ENCODE data around the gene MICU2.

The MICU2 gene

GRCh38 chr13:21529146-21529893 lies 74.7 kb downstream of the MICU2 start:
- H3K9me3 ChIP-seq (ENCODE audit: low read length), result no peaks in the 10 kb centered on the region
- no peak overlapping the region for H3K4me3 ChIP-seq (ENCODE audit: low read depth, low read length, poor library complexity, severe bottlenecking)
- no peak overlapping the region for H3K4me2 ChIP-seq (ENCODE audit: low read length)
- H3F3A ChIP-seq (ENCODE audit: insufficient read depth, low read length), result no peaks in the 10 kb centered on the region
- H3K9me2 ChIP-seq (ENCODE audit: low read depth, low read length), result no peaks in the 10 kb centered on the region
- H3K36me3 ChIP-seq (ENCODE audit: insufficient read depth, low read length), result peaks cover 10% of the 10 kb centered on the region; the same call in 1 of the 2 replicates
- no peaks in the 10 kb centered on the region for H3K27me3 ChIP-seq (ENCODE audit: insufficient read depth, low read length)
- H3K79me2 ChIP-seq (ENCODE audit: insufficient read depth, low read length), result no peaks in the 10 kb centered on the region
- TF ChIP-seq EZH2 (IDR thresholded peaks at IDR 0.05; ENCODE audit: borderline replicate concordance, low read length) (no peak), CTCF (IDR thresholded peaks at IDR 0.05; ENCODE audit: low read length) (no peak)
- H2AFZ ChIP-seq (ENCODE audit: low read length), result no peak overlapping the region
- no peaks in the 10 kb centered on the region for H3K4me1 ChIP-seq (ENCODE audit: insufficient read depth, low read length, severe bottlenecking)
- H3K9ac ChIP-seq (ENCODE audit: low read length), result no peak overlapping the region
- H3K27ac ChIP-seq (ENCODE audit: low read depth, low read length, poor library complexity, severe bottlenecking), result no peak overlapping the region
- no peaks in the 10 kb centered on the region for H4K20me1 ChIP-seq (ENCODE audit: insufficient read depth, low read length)

DNA sequence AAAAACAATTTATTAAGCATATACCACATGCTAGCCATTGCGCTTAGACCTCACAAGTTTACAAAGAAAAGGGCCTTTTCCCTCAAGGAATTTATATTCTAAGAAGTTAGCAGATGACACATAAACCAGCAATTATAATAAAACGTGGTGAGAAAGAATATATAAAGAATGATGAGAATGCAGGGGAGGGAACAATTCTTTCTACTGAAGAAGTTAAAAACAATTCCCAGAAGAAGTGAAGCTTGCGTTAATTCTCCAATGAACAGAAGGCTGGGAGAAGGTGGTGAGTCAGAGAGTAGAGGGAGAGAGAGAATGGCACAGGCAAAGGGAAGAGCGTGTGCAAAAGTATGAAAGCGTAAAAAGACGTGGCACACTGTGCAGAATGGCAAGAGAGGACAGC lies 75.4 kb downstream of the MICU2 start:
- Histone ChIP-seq H3K4me3 (ENCODE audit: low read depth, low read length, poor library complexity, severe bottlenecking) (no peak overlapping the region), H3K27ac (ENCODE audit: low read depth, low read length, poor library complexity, severe bottlenecking) (no peak overlapping the region), H3K36me3 (ENCODE audit: insufficient read depth, low read length) (peaks cover 10% of the 10 kb centered on the region; the same call in 1 of the 2 replicates), H2AFZ (ENCODE audit: low read length) (no peak overlapping the region), H3K9me3 (ENCODE audit: low read length) (no peaks in the 10 kb centered on the region), H3K9me2 (ENCODE audit: low read depth, low read length) (no peaks in the 10 kb centered on the region), H3F3A (ENCODE audit: insufficient read depth, low read length) (no peaks in the 10 kb centered on the region), H4K20me1 (ENCODE audit: insufficient read depth, low read length) (no peaks in the 10 kb centered on the region), H3K27me3 (ENCODE audit: insufficient read depth, low read length) (no peaks in the 10 kb centered on the region), H3K4me2 (ENCODE audit: low read length) (no peak overlapping the region), H3K79me2 (ENCODE audit: insufficient read depth, low read length) (no peaks in the 10 kb centered on the region), H3K4me1 (ENCODE audit: insufficient read depth, low read length, severe bottlenecking) (no peaks in the 10 kb centered on the region), H3K9ac (ENCODE audit: low read length) (no peak overlapping the region)
- no peak for TF ChIP-seq EZH2 (IDR thresholded peaks at IDR 0.05; ENCODE audit: borderline replicate concordance, low read length)
- no peak for TF ChIP-seq CTCF (IDR thresholded peaks at IDR 0.05; ENCODE audit: low read length)

DNA sequence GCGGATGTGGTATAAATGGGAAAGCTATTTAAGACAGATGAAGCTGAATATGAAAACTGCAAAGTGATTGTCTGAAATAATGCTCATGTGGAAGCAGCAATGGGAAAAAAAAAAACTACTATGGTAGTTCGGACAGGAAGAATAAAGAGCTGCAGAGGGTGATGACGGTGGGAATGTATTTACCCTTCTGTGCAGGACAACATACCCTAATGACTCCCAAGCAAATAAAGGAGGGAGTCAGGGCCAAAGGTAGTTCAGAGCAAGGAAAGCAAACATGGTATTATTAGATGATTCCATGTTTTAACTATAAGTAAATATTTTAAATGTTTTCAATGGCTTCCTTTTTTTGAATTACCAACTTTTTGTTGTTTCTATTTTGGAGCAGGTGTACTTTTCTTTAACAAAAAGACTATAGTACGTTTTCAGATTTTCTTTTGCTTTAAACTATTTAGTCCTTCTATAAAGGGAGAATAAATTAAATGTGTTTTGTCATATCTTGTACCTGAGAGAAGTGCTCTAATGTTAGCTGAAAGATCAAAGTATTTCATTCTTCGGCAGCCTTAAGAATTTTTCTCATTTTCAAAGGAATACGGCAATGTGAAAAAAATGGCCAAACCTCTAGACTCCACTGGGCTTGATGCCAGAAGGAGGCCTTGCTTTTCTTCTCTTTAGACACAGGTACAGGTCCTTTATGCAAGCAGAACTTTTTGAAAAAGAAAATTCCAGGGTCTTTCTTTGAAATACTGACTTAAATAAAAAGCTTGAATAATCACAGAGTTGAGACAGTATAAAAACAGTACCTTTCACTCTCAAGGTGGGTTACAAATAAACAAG lies 77.0 kb downstream of the MICU2 start:
- no peaks in the 10 kb centered on the region for H3K9me2 ChIP-seq (ENCODE audit: low read depth, low read length)

More for the DNA sequence above, 77.0 kb downstream of the MICU2 start:
- Histone ChIP-seq H2AFZ (ENCODE audit: low read length) (no peak overlapping the region), H3K4me3 (ENCODE audit: low read depth, low read length, poor library complexity, severe bottlenecking) (no peak overlapping the region), H3K36me3 (ENCODE audit: insufficient read depth, low read length) (peaks cover 10% of the 10 kb centered on the region; the same call in 1 of the 2 replicates), H3K27ac (ENCODE audit: low read depth, low read length, poor library complexity, severe bottlenecking) (no peak overlapping the region), H3K27me3 (ENCODE audit: insufficient read depth, low read length) (no peaks in the 10 kb centered on the region), H3K79me2 (ENCODE audit: insufficient read depth, low read length) (no peaks in the 10 kb centered on the region), H3K4me2 (ENCODE audit: low read length) (no peak overlapping the region), H3F3A (ENCODE audit: insufficient read depth, low read length) (no peaks in the 10 kb centered on the region), H3K9me3 (ENCODE audit: low read length) (no peaks in the 10 kb centered on the region), H3K9ac (ENCODE audit: low read length) (no peak overlapping the region), H3K4me1 (ENCODE audit: insufficient read depth, low read length, severe bottlenecking) (no peaks in the 10 kb centered on the region), H4K20me1 (ENCODE audit: insufficient read depth, low read length) (no peaks in the 10 kb centered on the region)
- no peak for TF ChIP-seq EZH2 (IDR thresholded peaks at IDR 0.05; ENCODE audit: borderline replicate concordance, low read length)
- TF ChIP-seq CTCF (IDR thresholded peaks at IDR 0.05; ENCODE audit: low read length), result no peak
